GM23338 (cell line): ENCODE results near the gene AK9.

Experiments
- CREB1 ChIP-seq: fragments of 250-450 bp; sonication (Bioruptor Pico); IDR thresholded peaks from 2 replicates; pipeline ENCODE4 v1.5.0; 2020; ENCODE audit warnings: low read depth, mild to moderate bottlenecking, moderate library complexity
- EZH2phosphoT487 ChIP-seq: fragments of 200-600 bp; sonication (generic); IDR thresholded peaks from one replicate; pipeline ENCODE4 v1.8.1; 2018; ENCODE audit warnings: antibody characterized with exemption; ENCODE audit not compliant: unreplicated experiment
- POLR2AphosphoS5 ChIP-seq: IDR thresholded peaks from 2 replicates; pipeline ENCODE4 v1.6.1; 2016; ENCODE audit warnings: antibody characterized with exemption, low read depth
- REST ChIP-seq: IDR thresholded peaks from one replicate; pipeline ENCODE4 v1.6.1; 2018; ENCODE audit warnings: antibody characterized with exemption; ENCODE audit not compliant: unreplicated experiment
- TF ChIP-seq, protein P1 (sequence below), 2 experiments: fragments of 200-600 bp in 1 of 2; sonication (generic) in 1 of 2; conservative IDR thresholded peaks; 2 replicates each; pipeline versions ENCODE4 v1.5.1 to v1.6.1; 2016 to 2017; ENCODE audit warnings: antibody characterized with exemption in 2 of 2, low read depth in 2 of 2, mild to moderate bottlenecking in 2 of 2, moderate library complexity in 1 of 2

DNA sequence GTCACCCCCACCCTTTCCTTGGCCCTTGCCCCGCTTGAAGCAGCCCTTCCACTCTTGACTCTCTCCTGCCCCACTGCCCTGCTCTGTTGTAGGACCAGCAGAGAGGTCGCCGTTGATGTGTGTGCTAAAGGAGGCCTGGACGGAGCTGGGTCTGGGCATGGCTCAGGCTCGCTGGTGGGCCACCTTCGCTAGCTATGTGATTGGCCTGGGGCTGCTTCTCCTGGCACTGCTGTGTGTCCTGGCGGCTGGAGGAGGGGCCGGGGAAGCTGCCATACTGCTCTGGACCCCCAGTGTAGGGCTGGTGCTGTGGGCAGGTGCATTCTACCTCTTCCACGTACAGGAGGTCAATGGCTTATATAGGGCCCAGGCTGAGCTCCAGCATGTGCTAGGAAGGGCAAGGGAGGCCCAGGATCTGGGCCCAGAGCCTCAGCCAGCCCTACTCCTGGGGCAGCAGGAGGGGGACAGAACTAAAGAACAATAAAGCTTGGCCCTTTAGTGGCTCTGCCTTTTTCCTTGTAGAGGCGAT lies 247.5 kb downstream of the AK9 start:
- TF ChIP-seq, protein P1, sequence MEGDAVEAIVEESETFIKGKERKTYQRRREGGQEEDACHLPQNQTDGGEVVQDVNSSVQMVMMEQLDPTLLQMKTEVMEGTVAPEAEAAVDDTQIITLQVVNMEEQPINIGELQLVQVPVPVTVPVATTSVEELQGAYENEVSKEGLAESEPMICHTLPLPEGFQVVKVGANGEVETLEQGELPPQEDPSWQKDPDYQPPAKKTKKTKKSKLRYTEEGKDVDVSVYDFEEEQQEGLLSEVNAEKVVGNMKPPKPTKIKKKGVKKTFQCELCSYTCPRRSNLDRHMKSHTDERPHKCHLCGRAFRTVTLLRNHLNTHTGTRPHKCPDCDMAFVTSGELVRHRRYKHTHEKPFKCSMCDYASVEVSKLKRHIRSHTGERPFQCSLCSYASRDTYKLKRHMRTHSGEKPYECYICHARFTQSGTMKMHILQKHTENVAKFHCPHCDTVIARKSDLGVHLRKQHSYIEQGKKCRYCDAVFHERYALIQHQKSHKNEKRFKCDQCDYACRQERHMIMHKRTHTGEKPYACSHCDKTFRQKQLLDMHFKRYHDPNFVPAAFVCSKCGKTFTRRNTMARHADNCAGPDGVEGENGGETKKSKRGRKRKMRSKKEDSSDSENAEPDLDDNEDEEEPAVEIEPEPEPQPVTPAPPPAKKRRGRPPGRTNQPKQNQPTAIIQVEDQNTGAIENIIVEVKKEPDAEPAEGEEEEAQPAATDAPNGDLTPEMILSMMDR (conservative IDR thresholded peaks at IDR 0.05; ENCODE audit: low read depth in 2 of 2): no peak
- TF ChIP-seq REST (no peak), CREB1 (no peak), EZH2phosphoT487 (no peak), POLR2AphosphoS5 (no peak)
